SK-N-SH (cell line): Measurements from ENCODE around the gene TCOF1. TPM values are rescaled to one million over a fixed set of nuclear protein-coding genes. Genes with fewer than 3 reads are reported as not detected.
A peak's percentile ranks its signal among the peaks of the same experiment; 100 is the strongest.
"Not testable (repeated sequence)": the region's sequence is repeated elsewhere in the genome, so short reads cannot be mapped to it uniquely, and the experiment has no call there.

Experiments
- CTCF ChIA-PET: fragments of 300-600, 350-600 bp; formaldehyde crosslinking; extraction: SDS; loops from one replicate; lab custom pipeline; 2021; lab: Yijun Ruan, JAX
- POLR2A ChIA-PET: fragments of 350-600 bp; sonication (Branson Sonifier 250); formaldehyde crosslinking; extraction: SDS; loops from one replicate; lab custom pipeline; 2020; ENCODE audit warnings: antibody characterized with exemption, inconsistent platforms; lab: Yijun Ruan, JAX
- DNase-seq: peaks from one replicate; pipeline ENCODE4 v3.0.0; 2012
- H2AFZ ChIP-seq: fragments of 200-600 bp; sonication (generic); 2 replicates; pipeline ENCODE4 v1.8.1; 2016; ENCODE audit warnings: antibody characterized with exemption, mild to moderate bottlenecking, low read depth
- H3F3A ChIP-seq: fragments of 200-600 bp; sonication (generic); replicated peaks from 2 replicates; pipeline ENCODE3; 2016; ENCODE audit warnings: antibody characterized with exemption, mild to moderate bottlenecking; ENCODE audit not compliant: insufficient read depth
- H3K27ac ChIP-seq, 2 experiments: fragments of 200-500 bp in 1 of 2; fragments of 200-600 bp in 1 of 2; sonication (Bioruptor generic) in 1 of 2; sonication (generic), shearing (Covaris generic) in 1 of 2; 2 replicates each; pipeline versions ENCODE4 v1.5.1 to v1.6.1; 2014 to 2016; ENCODE audit warnings: low read depth in 2 of 2, inconsistent platforms in 1 of 2, low read length in 1 of 2, mild to moderate bottlenecking in 1 of 2, mixed read lengths in 1 of 2
- H3K27me3 ChIP-seq: fragments of 200-600 bp; sonication (generic), shearing (Covaris generic); 2 replicates; pipeline ENCODE4 v1.6.1; 2016; ENCODE audit warnings: mixed run types; ENCODE audit not compliant: insufficient read depth
- H3K36me3 ChIP-seq, 2 experiments: fragments of 200-500 bp in 1 of 2; fragments of 200-600 bp in 1 of 2; sonication (Bioruptor generic) in 1 of 2; sonication (generic) in 1 of 2; replicated peaks in 1 of 2; 2 replicates each; pipeline versions ENCODE3 to v1.5.1; 2014 to 2016; ENCODE audit warnings: low read length in 1 of 2, mild to moderate bottlenecking in 1 of 2; ENCODE audit not compliant: insufficient read depth in 2 of 2, control insufficient read depth in 1 of 2
- H3K4me1 ChIP-seq, 2 experiments: fragments of 200-500 bp in 1 of 2; fragments of 200-600 bp in 1 of 2; sonication (Bioruptor generic) in 1 of 2; sonication (generic), shearing (Covaris generic) in 1 of 2; 2 replicates each; pipeline versions ENCODE4 v1.5.1 to v1.6.1; 2014 to 2016; ENCODE audit warnings: low read depth in 1 of 2, low read length in 1 of 2, mixed run types in 1 of 2; ENCODE audit not compliant: insufficient read depth in 2 of 2, control insufficient read depth in 1 of 2
- H3K4me2 ChIP-seq: fragments of 200-600 bp; sonication (generic), shearing (Covaris generic); 2 replicates; pipeline ENCODE4 v1.6.1; 2017; ENCODE audit warnings: mixed run types
- H3K4me3 ChIP-seq, 2 experiments: fragments of 200-500 bp in 1 of 2; fragments of 200-600 bp in 1 of 2; sonication (Bioruptor generic) in 1 of 2; sonication (generic), shearing (Covaris generic) in 1 of 2; 2 replicates each; pipeline versions ENCODE4 v1.5.1 to v1.8.1; 2014 to 2016; ENCODE audit warnings: low read depth in 2 of 2, inconsistent platforms in 1 of 2, low read length in 1 of 2, mild to moderate bottlenecking in 1 of 2, mixed read lengths in 1 of 2, moderate library complexity in 1 of 2
- H3K79me2 ChIP-seq: fragments of 200-600 bp; sonication (generic); 2 replicates; pipeline ENCODE4 v1.8.1; 2017; ENCODE audit warnings: mild to moderate bottlenecking; ENCODE audit not compliant: insufficient read depth
- H3K9ac ChIP-seq: fragments of 200-600 bp; sonication (generic); 2 replicates; pipeline ENCODE4 v1.6.1; 2017; ENCODE audit warnings: mixed run types
- H3K9me2 ChIP-seq: fragments of 200-600 bp; sonication (generic); 2 replicates; pipeline ENCODE4 v1.6.1; 2017; ENCODE audit warnings: mixed run types
- H3K9me3 ChIP-seq: fragments of 200-600 bp; sonication (generic); 2 replicates; pipeline ENCODE4 v1.6.1; 2017; ENCODE audit warnings: mixed run types, mild to moderate bottlenecking, moderate library complexity
- H4K20me1 ChIP-seq: fragments of 200-600 bp; sonication (generic); 2 replicates; pipeline ENCODE4 v1.6.1; 2017; ENCODE audit warnings: mild to moderate bottlenecking, mixed run types; ENCODE audit not compliant: insufficient read depth
- EZH2phosphoT487 ChIP-seq: fragments of 200-600 bp; sonication (generic); IDR thresholded peaks from 2 replicates; pipeline ENCODE4 v1.6.1; 2017; ENCODE audit warnings: low read depth, mixed run types, mild to moderate bottlenecking, antibody characterized with exemption, moderate library complexity, borderline replicate concordance
- MXI1 ChIP-seq: IDR thresholded peaks from 2 replicates; pipeline ENCODE4 v1.6.1; 2012; ENCODE audit warnings: mild to moderate bottlenecking, low read depth, low read length, improper control_type of control experiment
- NRF1 ChIP-seq: IDR thresholded peaks from 2 replicates; pipeline ENCODE4 v1.6.1; 2012; ENCODE audit warnings: low read depth, mild to moderate bottlenecking, low read length
- RFX5 ChIP-seq: IDR thresholded peaks from 2 replicates; pipeline ENCODE4 v1.6.1; 2012; ENCODE audit warnings: mild to moderate bottlenecking, improper control_type of control experiment, low read length
- WGBS: methylation state at CpG from one replicate; pipeline ENCODE4 v1.1.6; 2017; ENCODE audit warnings: low lambda C conversion rate; 5-methylcytosine and 5-hydroxymethylcytosine counted together
- polyA plus RNA-seq, 3 experiments: library from polyadenylated mRNA; depleted of rRNA; stranded (reverse); fragments of >200 nt; gene quantifications; 2 replicates each; pipeline ENCODE4 v1.2.3, GENCODE V29; 2012
- TF ChIP-seq, protein P1 (sequence below): IDR thresholded peaks from 2 replicates; pipeline ENCODE4 v1.4.0; 2012; ENCODE audit warnings: low read depth, borderline replicate concordance

TCOF1 gene
- polyA plus RNA-seq, 1 of the 3 experiments (the other 2 are of a cell fraction) = 33.0 TPM

- CTCF ChIA-PET = interaction anchor here (1.0 to 1.4 kb wide), 2 partner anchors 24 to 86 kb away, joined by 3 to 4 read pairs; no protein-coding TSS in a partner anchor
- POLR2A ChIA-PET = interaction anchor here (0.7 kb wide), 1 partner anchor 30 kb away, joined by 3 read pairs; no protein-coding TSS in a partner anchor
- peak; percentile 53 for DNase-seq
- peaks cover 4 to 8% of the 10 kb centered on the region in 2 experiments; a peak in 3 of 4 replicates for H3K4me1 ChIP-seq
- no peaks in the 10 kb centered on the region for H3K9me3 ChIP-seq
- H3K9me2 ChIP-seq = no peaks in the 10 kb centered on the region
- H3K36me3 ChIP-seq = no peaks in the 10 kb centered on the region
- no peaks in the 10 kb centered on the region for H4K20me1 ChIP-seq
- no peaks in the 10 kb centered on the region for H3K79me2 ChIP-seq
- no peak within 1 kb of the TSS for H3K4me3 ChIP-seq
- H3K4me2 ChIP-seq = no peak within 1 kb of the TSS
- TF ChIP-seq MXI1 (no peak), RFX5 (peak; percentile 100)
- H3K27ac ChIP-seq = no peak within 1 kb of the TSS
- H3K9ac ChIP-seq = no peak within 1 kb of the TSS
- no peak within 1 kb of the TSS for H2AFZ ChIP-seq
- peaks cover 8% of the 10 kb centered on the region for H3F3A ChIP-seq
- WGBS = 80% methylated on average over 20 of the region's 20 CpGs
- no peaks in the 10 kb centered on the region for H3K27me3 ChIP-seq
Measured at GRCh38 chr5:150412319-150413175, 55.0 kb downstream of the TCOF1 start, which contains the start of gene CD74. CD74 (minus strand) TSS chr5:150412910; CDS start chr5:150412749, 161 bp downstream.

DNA sequence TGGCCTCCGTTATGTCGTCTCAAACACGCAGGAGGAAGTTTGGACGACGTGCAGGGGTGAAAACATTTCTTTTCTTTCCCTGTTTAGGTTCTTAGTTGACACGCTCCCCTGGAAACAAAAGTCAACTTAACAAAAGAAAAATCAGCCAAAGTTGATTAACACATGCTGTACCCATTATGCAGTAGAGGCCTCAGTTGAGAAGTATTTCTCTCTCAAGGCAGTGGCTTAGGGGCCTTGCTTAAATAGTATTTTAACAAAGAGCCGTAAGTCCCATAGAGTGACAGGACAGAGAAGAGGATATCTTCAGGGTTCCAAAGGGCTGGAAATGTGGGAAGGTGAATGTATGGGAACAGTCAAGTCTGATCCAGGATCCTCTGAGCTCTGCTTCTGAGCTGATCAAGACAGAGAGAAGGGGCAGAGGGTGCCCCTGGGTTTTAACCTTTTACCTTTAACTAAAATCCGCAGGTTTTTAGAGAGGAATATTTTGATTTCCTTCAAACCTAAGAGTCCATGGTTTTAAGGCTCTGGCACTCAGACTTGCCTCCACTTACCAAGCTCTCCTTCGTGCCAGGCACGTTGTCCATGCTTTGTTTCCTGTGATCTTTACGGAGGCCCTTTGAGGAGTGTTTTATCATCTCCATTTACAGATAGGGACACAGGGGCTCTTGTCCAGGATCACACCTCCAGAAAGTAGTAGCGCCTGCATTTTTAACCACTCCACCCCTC lies 55.8 kb downstream of the TCOF1 start:
- Histone ChIP-seq H3K4me1 (peaks cover 4 to 8% of the 10 kb centered on the region in 2 experiments; a peak in 3 of 4 replicates), H3K9me3 (no peaks in the 10 kb centered on the region)
- 93% methylated on average over 12 of the region's 12 CpGs for WGBS

DNA sequence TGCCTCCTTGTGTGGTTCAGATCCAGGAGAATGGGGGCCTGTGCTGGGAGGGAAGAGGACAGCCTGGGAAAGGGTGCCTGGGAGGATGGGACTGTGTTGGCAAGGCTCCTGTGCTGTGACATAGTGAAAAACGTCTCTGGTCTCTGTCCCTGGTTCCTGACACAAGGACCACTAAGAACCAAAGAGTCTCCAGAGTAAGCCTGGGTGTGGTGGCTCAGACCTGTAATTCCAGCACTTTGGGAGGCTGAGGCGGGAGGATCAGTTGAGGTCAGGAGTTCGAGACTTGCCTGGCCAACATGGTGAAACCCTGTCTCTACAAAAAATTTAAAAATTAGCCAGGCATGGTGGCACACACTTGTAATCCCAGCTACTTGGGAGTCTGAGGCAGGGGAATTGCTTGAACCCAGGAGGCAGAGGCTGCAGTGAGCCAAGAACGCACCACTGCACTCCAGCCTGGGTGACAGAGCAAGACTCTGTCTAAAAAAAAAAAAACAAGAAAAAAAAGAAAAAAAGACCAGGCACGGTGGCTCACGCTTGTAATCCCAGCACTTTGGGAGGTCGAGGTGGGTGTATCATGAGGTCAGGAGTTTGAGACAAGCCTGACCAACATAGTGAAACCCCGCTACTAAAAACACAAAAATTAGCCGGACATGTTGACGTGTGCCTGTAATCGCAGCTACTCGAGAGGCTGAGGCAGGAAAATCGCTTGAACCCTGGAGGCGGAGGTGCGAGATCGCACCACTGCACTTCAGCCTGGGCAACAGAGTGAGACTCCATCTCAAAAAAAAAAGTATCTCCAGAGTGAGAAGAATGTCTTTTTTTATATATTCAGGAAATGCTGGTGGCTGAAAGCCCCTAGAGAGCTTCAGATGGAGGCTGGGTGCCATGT lies 56.6 kb downstream of the TCOF1 start:
- H3K79me2 ChIP-seq, H3K27me3 ChIP-seq, POLR2A ChIA-PET, H3K4me1 ChIP-seq, H3K4me3 ChIP-seq, DNase-seq, H3K9me3 ChIP-seq, H3F3A ChIP-seq, H3K9me2 ChIP-seq, H3K27ac ChIP-seq, H3K4me2 ChIP-seq, H4K20me1 ChIP-seq, H2AFZ ChIP-seq, H3K9ac ChIP-seq, H3K36me3 ChIP-seq: not testable (repeated sequence)
- WGBS = 87% methylated on average over 16 of the region's 16 CpGs
- CTCF ChIA-PET = interaction anchor here (1.1 to 1.5 kb wide), 2 partner anchors 22 to 64 kb away, joined by 4 to 5 read pairs; no protein-coding TSS in a partner anchor

More for the DNA sequence above, 55.8 kb downstream of the TCOF1 start:
- CTCF ChIA-PET = interaction anchor here (1.0 to 1.5 kb wide), 3 partner anchors 23 to 85 kb away, joined by 3 to 4 read pairs (median 4); no protein-coding TSS in a partner anchor
- no peaks in the 10 kb centered on the region for H3K9me2 ChIP-seq
- H3K27ac ChIP-seq = no peak overlapping the region
- POLR2A ChIA-PET = interaction anchor here (0.7 kb wide), 1 partner anchor 29 kb away, joined by 3 read pairs; no protein-coding TSS in a partner anchor
- no peak overlapping the region for H2AFZ ChIP-seq
- H3K79me2 ChIP-seq = no peaks in the 10 kb centered on the region
- peaks cover 8% of the 10 kb centered on the region for H3F3A ChIP-seq
- no peak overlapping the region for H3K4me3 ChIP-seq
- no peak overlapping the region for H3K9ac ChIP-seq
- TF ChIP-seq, protein P1, sequence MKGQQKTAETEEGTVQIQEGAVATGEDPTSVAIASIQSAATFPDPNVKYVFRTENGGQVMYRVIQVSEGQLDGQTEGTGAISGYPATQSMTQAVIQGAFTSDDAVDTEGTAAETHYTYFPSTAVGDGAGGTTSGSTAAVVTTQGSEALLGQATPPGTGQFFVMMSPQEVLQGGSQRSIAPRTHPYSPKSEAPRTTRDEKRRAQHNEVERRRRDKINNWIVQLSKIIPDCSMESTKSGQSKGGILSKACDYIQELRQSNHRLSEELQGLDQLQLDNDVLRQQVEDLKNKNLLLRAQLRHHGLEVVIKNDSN = no peak
- no peak for TF ChIP-seq EZH2phosphoT487
- no peak for TF ChIP-seq NRF1
- no peaks in the 10 kb centered on the region for H4K20me1 ChIP-seq
- H3K4me2 ChIP-seq = no peak overlapping the region
- DNase-seq = no peak
- H3K27me3 ChIP-seq = no peaks in the 10 kb centered on the region
- H3K36me3 ChIP-seq = no peaks in the 10 kb centered on the region
